CD4-positive, alpha-beta T cell treated with Interleukin-15 for 1 hour (primary cell): ENCODE data around the gene KCNN4.
A peak's percentile ranks its signal among the peaks of the same experiment; 100 is the strongest.
"Not testable (repeated sequence)": the region's sequence is repeated elsewhere in the genome, so short reads cannot be mapped to it uniquely, and the experiment has no call there.

Experiments used
- DNase-seq: peaks from one replicate; pipeline ENCODE4 v3.0.0-alpha.2; 2020

KCNN4 gene

DNA sequence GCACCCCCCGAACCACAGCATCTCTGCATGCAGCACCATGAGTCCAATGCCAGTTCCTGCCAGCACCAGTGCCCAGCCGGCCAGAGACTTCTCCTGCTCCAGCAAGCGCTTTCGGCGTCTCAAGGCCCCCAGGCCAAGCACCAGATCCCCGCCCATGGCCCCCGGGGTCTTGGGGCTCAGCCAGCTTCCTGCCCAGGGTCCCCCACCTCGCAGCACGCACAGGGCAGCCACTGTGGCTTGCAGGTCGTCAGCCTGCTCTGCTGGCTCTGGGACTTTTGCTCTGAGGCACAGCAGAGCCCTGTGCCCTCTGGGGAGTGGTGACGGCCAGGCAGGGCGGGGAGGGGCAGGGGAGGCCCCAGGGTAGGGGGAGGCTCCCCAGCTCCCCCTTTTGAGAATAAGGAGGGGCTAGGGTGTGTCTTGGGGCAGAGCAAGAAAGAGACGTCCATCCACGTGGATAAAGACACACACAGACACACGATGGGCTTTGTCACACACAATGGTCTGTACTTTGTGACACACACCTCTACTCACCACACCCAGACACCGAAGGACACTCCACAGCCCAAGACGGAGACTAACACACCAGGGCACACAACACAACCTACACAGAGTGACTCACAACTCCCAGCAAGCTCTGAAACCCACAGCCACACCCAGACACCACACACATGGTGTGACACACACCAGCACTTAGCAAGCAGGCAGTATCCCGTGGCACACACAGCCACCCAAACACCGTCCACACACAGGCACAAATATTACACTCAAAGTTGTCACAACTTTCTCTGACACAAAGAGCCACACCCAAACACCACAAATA, at the start of gene KCNN4:
Gene KCNN4 (minus strand): TSS at position 268 of the 820 bp plus-strand sequence. CDS start 112 bp downstream, at position 156.
- DNase-seq = peak; percentile 80

DNA sequence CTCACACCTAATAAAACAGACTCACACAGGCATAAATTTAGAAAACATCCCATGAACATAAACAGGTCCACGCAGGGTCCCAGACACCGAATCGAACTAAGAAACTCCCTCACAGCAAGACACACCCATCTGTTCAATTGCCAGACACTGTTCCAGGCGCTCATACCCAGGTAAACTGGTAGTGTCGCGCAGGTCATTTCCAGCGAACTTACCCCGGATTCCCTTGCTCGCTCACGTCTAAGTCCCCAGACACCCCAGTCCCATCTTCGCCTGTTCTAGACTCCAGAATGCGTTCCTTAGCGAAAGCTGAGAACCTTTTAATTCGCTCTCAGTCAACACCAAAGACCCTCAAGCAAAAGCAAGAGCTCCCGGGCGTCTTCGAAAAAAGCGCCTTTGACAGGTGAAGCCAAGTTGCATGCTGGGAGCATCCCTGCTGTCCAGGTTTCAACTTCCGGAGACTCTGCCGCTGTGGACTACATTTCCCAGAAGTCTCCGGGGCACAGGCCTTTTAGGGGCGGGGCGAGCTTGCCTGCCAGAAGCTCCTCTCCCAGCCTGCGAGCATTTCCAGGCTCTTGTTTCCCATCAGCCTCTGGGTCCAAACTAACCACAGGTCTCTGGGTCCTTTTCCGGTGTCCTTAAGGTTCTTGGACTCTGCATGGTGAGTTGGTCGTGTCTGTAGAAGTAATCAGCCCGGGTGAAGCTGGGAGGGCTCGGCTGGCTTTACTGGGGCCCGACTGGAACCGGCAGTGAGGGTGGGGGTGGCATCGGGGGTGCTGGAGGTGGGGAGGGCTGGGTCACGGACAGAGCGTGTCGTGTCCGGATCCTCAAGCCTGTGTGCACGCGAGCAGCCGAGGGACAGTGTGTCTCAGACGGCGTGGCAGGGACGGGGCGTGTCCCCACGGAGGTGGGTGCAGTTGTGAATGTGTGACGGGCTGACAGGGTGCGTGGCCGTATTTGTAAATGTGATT, 46.3 kb upstream of the KCNN4 start, which contains the start of gene ZNF283:
Gene ZNF283 (plus strand): TSS at position 535 of the 968 bp plus-strand sequence. CDS start 6,184 bp downstream, outside the sequence.
- peak; percentile 85 for DNase-seq

DNA sequence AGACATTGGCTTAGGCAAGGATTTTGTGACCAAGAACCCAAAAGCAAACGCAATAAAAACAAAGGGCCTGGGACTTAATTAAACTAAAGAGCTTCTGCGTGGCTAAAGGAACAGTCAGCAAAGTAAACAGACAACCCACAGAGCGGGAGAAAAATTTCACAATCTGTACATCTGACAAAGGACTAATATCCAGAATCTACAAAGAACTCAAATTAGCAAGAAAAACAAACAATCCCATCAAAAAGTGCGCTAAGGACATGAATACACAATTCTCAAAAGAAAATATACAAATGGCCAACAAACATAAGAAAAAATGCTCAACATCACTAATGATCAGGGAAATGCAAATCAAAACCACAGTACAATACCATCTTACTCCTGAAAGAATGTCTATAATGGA, 43.8 kb upstream of the KCNN4 start:
- DNase-seq = not testable (repeated sequence)

DNA sequence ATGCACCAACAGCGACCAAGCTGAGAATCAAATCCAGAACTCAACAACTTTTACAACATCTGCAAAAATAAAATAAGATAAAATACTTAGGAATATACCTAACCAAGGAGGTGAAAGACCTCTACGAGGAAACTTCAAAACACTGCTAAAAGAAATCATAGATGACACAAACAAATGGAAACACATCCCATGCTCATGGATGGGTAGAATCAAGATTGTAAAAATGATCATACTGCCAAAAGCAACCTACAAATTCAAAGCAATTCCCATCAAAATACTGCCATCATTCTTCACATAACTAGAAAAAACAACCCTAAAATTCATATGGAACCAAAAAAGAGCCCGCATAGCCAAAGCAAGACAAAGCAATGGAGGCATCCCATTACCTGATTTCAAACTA, 43.1 kb upstream of the KCNN4 start:
- DNase-seq = not testable (repeated sequence)

DNA sequence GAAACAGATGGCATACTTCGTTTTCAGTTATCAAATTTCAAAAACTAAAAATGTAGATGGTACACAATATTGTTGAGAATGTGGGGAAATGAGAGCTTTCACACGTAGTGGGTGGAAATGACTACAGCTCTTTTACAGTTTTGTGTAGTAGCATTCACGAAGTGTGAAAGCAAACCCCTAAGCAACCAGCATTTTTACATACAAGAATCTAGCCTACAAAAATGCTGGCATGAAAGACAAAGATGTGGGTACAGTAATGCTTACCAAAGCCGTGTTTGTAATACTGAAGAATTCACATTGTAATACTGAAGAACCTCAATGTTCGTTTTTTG, 40.1 kb upstream of the KCNN4 start:
- DNase-seq = no peak

DNA sequence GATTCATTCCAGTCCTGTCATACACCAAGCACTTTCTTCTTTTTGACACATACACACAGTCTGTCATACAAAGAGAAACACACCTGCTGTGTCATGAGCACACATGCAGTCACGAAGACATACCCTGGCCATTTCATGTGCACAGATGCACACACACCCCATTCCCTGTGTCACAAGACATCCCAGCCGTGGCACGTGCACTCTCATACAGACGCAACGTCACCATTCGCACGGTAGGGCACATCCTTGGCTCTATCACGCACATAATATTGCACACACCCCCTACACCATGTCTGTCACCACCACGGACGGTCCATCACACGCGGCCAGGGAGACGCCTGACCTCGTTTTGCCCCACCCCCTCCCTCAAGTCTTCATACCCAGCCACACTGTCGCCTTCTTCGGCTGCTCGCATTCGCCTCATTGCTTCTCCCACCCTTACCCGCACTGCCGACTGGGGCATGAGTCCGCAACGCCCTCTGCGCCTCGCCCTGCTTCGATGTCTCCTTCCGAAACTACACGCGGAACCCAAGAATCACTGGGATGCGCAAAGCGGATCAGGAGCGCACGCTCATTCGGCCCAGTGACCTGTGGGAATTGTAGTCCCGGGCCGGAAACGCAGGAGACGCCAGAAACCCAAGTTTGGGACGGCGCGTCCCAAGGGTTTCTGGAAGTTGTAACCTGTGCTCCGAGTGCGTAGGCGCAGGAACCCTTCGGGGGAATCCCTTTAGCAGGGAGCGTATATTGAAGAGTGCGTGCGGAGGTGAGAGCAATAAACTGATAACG, 39.5 kb upstream of the KCNN4 start:
- peak; percentile 18 for DNase-seq

DNA sequence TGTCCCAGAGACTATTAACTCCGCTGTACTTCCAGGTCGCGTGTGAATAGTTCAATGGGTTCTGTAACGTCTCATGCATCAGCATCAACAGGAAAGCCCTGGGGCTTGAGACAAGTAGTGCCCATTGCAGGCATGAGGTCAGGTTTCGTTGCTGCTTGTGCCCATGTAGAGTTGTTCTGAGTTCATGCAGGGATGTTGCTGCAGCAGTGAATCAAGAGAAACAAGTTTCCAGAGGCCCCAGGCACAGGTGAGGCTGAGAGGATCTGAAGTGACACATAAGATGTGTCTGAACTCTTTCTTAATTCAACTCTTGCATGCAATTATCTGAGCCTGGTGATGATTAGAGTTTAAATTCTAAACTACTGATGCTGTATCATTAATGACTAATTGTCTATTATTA, 37.7 kb upstream of the KCNN4 start:
- no peak for DNase-seq

DNA sequence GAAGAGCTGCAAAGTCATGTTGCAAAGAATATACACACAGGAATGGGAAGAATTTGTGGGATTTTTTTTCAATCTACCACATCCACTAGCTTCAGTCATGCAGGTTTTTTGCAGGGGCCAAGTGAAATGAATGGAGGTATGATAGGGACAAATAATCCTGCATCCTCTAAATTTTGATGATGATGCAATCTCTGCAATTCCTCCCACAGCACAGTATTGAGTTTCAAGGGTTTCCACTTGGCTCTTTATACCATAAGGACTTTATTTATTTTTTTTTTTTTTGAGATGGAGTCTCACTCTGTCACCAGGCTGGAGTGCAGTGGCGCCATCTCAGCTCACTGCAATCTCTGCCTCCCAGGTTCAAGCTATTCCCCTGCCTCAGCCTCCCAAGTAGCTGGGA, 36.7 kb upstream of the KCNN4 start:
- not testable (repeated sequence) for DNase-seq

DNA sequence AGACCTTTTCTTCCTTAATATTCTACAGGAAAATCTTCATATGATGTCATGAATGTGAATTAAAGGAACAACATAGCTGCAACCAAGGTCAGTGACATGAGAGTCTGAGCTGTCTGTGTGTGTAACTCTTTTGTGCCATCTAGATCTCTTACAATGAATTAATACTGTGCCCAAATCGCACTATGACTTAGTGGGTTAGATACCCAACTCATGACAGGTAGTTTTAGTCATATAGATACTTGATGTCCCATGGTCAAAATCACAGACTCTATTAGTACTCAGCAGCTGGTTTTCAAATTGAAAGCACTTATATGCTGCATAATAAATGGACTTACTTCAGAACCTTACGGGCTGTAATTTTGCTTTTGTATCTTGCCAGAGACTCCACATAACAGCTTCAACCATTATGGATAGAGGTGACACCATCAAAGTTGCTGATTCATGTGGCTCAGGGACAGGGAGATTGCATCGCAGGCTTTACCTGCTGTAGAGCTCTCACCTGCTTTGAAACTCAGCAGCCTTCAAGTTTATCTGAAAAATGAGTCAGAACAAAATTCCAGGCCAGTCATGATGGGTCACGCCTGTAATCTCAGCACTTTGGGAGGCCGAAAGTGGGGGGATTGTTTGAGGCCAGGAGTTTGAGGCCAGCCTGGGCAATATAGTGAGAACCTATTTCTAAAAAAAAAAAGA, 34.0 kb upstream of the KCNN4 start:
- DNase-seq = no peak

DNA sequence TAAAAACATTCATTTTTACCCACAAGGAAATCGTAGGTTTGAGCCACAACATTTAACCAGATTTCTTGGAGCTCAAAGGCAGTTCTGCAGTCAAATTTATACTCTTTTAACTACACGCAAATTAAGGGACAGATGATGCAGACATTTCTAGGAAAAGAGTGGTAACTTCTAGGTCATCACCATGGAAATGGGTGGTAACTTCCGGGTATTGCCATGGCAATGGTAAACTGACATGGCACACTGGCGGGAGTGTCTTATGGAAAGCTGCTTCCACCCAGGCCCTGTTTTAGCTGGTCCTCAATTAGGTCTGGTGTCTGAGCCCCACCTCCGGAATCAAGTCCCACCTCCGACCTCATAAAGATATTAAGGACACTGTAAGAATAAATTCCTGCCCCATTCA, 31.9 kb upstream of the KCNN4 start:
- DNase-seq = no peak

DNA sequence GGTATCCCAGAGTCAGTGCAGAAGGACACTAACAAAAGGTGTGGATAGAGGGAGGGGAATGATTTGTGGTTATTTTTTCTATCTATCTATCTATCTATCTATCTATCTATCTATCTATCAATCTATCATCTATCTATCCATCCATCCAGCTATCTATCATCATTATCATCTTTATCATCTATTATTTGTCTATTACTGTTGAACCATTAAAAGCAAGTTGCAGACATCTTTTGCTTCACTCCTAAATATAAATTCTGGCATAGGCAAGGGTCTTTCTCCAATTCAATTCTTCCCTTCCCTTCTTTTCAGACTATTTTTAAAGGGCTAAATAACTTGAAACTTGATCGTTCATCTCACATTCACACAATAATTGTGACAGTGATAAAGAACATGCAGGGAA, 31.5 kb upstream of the KCNN4 start:
- no peak for DNase-seq

DNA sequence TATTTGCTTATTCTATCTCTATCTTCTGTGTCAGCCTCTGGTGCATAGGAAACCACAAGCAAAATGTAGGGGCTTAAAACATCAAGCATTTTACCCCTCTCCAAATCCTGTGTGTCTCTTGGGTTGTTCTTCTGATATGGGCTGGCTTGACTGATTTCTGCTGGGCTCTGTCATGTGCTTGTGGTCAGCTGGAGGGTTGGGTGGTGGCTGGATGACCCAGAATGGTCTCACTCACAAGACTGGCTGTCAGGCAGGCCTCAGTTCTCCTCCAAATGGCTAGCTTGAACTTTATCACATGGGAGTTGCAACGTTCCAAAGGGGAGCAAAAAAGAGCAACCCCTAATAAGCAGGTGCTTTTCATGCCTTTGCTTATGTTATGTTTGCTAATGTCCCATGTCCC, 31.1 kb upstream of the KCNN4 start:
- DNase-seq = no peak

DNA sequence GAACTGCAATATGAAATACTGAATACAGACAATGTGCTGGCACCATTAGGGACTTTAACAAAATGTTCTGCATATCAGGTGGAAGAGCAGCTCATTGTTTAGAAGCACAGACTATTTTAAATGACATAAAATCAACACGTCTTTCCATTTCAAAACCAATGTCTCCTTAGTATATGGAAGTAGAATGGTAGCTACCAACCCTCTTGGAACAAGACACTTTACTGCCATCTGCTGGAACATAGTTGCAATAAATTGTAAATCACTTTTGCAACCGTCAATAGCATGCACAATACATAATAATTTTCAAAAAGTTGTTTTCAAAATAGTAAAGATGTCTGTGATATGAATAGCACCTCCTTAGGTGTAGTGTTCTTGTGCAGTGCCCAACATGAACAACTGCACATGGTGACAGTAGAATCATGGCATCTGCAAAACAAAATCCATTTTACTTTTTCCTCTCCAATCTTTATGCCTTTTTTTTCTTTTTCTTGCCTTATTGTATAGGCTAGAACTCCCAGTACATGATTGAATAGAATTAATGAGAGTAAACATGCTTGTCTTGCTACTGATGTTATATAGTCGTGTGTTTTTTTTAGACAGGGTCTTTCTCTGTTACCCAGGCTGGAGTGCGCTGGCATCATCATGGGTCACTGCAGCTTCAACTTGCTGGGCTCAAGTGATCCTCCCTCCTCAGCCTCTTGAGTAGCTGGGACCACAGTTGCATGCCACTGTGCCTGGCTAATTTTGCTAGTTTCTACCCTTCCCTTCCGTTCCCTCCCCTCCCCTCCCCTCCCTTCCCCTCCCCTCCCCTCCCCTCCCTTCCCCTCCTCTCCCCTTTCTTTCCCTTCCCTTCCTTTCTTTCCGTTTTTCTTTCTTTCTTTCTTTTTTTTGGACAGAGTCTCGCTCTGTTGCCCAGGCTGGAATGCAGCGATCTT, 29.3 kb upstream of the KCNN4 start:
- no peak for DNase-seq

DNA sequence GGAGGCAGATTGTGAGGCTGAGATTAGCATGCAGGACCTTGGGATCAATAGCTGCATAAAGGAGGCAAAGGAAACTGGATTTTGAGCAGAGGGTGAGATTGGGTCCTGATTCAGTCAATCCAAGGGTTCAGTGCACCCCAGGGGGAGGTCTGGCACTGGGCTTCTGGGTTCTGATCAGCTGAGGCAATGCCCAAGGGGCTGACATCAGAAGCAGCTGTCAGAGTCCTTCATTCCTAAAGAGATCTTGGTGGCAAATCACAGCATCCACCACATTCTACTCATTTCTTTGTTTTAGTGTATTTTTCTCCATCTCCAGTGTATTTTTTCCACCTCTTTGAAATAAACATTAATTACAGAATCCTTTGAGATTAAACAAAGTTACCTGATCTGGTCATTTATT, 26.9 kb upstream of the KCNN4 start:
- DNase-seq = no peak

DNA sequence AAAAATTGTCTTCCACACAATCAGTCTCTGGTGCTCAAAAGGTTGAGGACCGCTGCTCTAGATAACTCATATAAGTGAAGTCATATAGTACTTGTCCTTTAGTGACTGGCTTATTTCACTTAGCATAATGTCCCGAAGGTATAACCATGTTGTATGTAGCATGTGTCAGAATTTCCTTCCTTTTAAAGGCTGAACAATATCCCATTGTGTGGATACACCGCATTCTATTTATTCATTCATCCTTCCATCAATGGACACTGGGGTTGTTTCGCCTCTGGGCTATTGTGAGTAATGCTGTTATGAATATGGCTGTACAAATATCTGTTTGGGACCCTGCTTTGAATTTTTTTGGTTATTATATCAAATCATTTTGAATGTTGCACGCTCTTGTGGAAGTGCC, 26.1 kb upstream of the KCNN4 start:
- DNase-seq = no peak

DNA sequence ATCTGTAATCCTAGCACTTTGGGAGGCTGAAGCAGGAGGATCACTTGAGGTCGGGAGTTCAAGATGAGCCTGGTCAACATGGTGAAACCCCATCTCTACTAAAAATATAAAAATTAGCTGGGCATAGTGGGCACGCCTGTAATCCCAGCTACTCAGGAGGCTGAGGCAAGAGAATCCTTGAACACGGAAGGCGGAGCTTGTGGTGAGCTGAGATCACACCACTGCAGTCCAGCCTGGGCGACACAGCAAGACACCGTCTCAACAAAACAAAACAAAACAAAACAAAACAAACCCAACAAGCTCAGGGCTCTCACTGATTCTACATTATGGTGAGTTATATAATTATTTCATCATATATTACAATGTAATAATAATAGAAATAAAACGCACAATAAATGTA, 25.6 kb upstream of the KCNN4 start:
- not testable (repeated sequence) for DNase-seq

DNA sequence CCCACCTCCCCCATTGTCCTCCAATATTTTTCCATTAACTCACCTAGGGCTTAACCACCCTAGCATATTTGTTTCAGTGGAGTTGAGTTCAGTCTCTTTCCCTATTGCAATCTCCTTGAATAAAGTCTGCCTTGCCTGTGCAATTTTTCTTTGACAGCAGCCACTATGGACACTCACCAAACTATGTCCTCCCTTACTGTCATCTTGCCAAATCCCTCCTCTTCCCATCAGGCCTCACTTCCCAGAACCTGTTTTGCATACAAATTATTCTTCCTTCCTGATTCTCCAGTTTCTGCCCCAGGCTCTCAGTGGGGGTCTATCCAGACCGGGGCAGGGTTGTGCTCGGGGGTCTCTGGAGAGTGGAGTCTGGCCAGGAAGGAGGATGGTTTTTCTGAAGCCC, 23.7 kb upstream of the KCNN4 start:
- DNase-seq = no peak

DNA sequence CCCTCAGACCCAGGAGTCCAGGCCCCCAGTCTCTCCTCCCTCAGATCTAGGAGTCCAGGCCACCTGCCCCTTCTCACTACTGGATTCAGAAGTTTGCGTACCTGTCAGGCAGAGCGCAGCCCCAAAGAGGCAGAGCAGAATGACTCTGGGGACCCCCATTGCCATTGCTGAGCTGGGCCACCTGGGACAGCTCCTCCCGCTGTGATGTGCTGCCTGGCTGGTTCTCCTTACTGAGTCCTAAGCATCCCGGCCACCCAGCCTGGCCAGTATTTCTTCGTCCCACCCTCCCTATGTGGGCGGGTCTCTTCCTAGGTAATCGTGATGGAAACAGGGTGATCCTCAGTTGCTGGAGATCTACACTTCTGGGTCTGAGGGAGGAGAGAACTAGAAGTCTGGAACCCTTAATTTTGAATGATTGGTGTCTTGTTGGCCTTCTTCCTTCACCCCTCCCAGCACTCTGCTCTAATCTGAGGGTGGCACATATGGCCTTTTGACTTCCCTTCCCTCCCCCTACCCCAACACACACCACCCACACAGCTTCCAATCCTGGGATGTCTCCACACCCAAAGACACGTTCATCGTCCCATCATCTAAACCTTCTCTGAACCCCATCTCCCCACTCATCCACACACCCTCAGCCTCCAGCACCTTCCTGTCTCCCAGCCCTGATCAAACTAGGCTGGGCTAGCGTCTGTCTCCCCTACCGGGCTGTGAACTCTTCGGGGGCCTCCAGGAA, 21.6 kb upstream of the KCNN4 start, which contains the start of gene LYPD5:
Gene LYPD5 (minus strand): TSS at position 232 of the 736 bp plus-strand sequence. CDS start 67 bp downstream, at position 165.
- DNase-seq = no peak

DNA sequence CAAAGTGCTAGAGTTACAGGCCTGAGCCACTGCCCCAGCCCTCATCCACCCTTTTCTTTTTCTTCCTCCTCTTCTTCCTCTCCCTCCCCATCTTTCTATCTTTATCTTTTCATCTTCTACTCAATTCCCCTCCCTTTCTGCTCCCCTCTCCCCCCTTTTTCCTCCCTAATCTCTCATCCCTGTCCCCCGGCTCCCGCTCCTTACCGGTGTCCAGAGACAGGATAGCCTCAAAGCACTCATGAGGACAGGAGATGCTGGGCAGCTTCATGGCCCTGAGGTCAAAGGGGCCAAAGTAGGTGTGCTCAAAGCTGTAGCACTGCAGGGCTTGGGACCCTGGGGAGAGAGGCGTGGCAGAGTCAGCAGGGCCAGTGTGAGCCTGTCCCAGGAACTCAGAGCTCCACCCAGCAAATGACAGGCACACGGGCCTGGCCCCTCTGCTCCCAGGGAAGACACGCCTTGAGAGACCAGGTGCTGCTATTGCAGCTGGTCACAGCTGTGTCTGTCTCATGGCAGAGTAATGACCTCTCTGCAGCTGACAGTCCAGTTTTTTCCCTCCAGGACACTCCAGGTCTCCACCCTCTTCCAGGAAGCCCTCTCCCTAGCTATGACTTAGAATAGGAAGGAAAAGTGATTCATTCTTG, 18.8 kb upstream of the KCNN4 start:
- no peak for DNase-seq
